GM19023 (cell line): ENCODE data around the gene NAGLU.
"Not testable (repeated sequence)": the region's sequence is repeated elsewhere in the genome, so short reads cannot be mapped to it uniquely, and the experiment has no call there.

ENCODE experiments used
- ATAC-seq: cut with Tn5 transposase; IDR thresholded peaks from one replicate; pipeline ENCODE4 v1.9.1; 2021; ENCODE audit warnings: mild to moderate bottlenecking, moderate library complexity; ENCODE audit not compliant: unreplicated experiment

The NAGLU gene

GRCh38 chr17:42521036-42521435 is 15.0 kb upstream of the NAGLU start:
- ATAC-seq: no peak

GRCh38 chr17:42521666-42522262 is 14.3 kb upstream of the NAGLU start:
- ATAC-seq: no peak

GRCh38 chr17:42522263-42522790 is 13.7 kb upstream of the NAGLU start:
- ATAC-seq: no peak

GRCh38 chr17:42522798-42523278 is 13.2 kb upstream of the NAGLU start:
- ATAC-seq: no peak

GRCh38 chr17:42525221-42525620 is 10.8 kb upstream of the NAGLU start:
- ATAC-seq: no peak

GRCh38 chr17:42526031-42526444 is 10.0 kb upstream of the NAGLU start:
- no peak for ATAC-seq

GRCh38 chr17:42527932-42528331 is 8.1 kb upstream of the NAGLU start:
- ATAC-seq: no peak

- no peak for ATAC-seq
Observed at GRCh38 chr17:42529061-42529460, 7.0 kb upstream of the NAGLU start.

- no peak for ATAC-seq
Observed at GRCh38 chr17:42530952-42531454, 5.0 kb upstream of the NAGLU start.

- ATAC-seq: no peak
Observed at GRCh38 chr17:42531455-42532354, 4.3 kb upstream of the NAGLU start.

- peak; percentile 9 for ATAC-seq
Observed at GRCh38 chr17:42535155-42536047, 640 bp upstream of the NAGLU start.

GRCh38 chr17:42536372-42537155 is 523 bp downstream of the NAGLU start:
- ATAC-seq: peak; percentile 61

GRCh38 chr17:42537156-42537805 is 1.2 kb downstream of the NAGLU start:
- no peak for ATAC-seq

- ATAC-seq: no peak
Observed at GRCh38 chr17:42537826-42538451, 1.9 kb downstream of the NAGLU start.

- no peak for ATAC-seq
Observed at GRCh38 chr17:42538482-42538881, 2.4 kb downstream of the NAGLU start.

- ATAC-seq: not testable (repeated sequence)
Observed at GRCh38 chr17:42540558-42540957, 4.5 kb downstream of the NAGLU start.

GRCh38 chr17:42541041-42541833 is 5.2 kb downstream of the NAGLU start:
- no peak for ATAC-seq
